Stomach (tissue), 4 donors: Measurements from ENCODE around the gene PLEKHO2.
A peak's percentile ranks its signal among the peaks of the same experiment; 100 is the strongest.

Source experiments
- EP300 ChIP-seq: sonication (generic); formaldehyde crosslinking; IDR thresholded peaks from one replicate; pipeline ENCODE4 v1.6.1; 2017; ENCODE audit warnings: antibody characterized with exemption
- POLR2A ChIP-seq, 4 donors: fragments of 450-650 bp; IDR thresholded peaks; one replicate each; pipeline ENCODE4 v1.6.1; 2016; ENCODE audit warnings: antibody characterized with exemption in 4 of 4, control low read depth in 2 of 4, mild to moderate bottlenecking in 1 of 4, moderate library complexity in 1 of 4
- POLR2AphosphoS5 ChIP-seq, 3 donors: sonication (generic); formaldehyde crosslinking; IDR thresholded peaks; one replicate each; pipeline ENCODE4 v1.6.1; 2016; ENCODE audit warnings: antibody characterized with exemption in 3 of 3
- TF ChIP-seq, protein P1 (sequence below), 7 experiments: fragments of 450-650 bp in 4 of 7; fragments of 200-600 bp in 3 of 7; sonication (generic) in 3 of 7; IDR thresholded peaks; one replicate each; pipeline ENCODE4 v1.5.1; 2016 to 2019; ENCODE audit warnings: antibody characterized with exemption in 7 of 7, control low read depth in 2 of 7, mild to moderate bottlenecking in 1 of 7

DNA sequence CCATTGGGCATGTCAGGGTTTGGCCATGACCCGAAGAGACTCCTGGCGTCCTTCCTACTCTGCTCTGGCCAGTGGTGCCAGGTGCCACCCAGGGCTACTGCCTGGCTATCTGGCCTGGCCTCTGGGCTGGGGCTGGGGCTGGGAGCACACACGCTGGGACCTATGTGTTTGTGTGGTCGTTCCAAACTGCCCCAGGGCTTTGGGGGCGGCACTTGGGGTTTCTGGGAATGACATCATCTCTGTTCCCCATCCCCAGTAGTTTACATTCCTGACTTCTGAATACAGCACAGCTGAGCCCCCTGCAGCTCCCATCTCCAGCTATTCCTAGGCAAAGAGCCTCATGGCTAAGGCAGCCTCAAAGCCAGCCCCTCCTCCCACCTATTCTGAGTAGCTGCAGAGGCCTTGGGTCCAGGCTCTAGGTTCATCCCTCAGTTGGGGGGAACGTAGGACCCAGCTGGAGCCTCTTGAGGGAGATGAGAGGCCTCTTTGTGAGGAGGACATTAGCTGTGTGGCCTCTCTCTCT, 24.3 kb downstream of the PLEKHO2 start:
- TF ChIP-seq, protein P1, sequence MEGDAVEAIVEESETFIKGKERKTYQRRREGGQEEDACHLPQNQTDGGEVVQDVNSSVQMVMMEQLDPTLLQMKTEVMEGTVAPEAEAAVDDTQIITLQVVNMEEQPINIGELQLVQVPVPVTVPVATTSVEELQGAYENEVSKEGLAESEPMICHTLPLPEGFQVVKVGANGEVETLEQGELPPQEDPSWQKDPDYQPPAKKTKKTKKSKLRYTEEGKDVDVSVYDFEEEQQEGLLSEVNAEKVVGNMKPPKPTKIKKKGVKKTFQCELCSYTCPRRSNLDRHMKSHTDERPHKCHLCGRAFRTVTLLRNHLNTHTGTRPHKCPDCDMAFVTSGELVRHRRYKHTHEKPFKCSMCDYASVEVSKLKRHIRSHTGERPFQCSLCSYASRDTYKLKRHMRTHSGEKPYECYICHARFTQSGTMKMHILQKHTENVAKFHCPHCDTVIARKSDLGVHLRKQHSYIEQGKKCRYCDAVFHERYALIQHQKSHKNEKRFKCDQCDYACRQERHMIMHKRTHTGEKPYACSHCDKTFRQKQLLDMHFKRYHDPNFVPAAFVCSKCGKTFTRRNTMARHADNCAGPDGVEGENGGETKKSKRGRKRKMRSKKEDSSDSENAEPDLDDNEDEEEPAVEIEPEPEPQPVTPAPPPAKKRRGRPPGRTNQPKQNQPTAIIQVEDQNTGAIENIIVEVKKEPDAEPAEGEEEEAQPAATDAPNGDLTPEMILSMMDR (IDR thresholded peaks at IDR 0.05) = no peak
- TF ChIP-seq POLR2A (IDR thresholded peaks at IDR 0.05) = no peak
- TF ChIP-seq POLR2AphosphoS5 (IDR thresholded peaks at IDR 0.05) = peak in 2 of 3 donors; percentile 2 to 11
- TF ChIP-seq EP300 = no peak
